HUES6 (cell line): ENCODE measurements around the gene ZNF654.
"Not testable (repeated sequence)": the region's sequence is repeated elsewhere in the genome, so short reads cannot be mapped to it uniquely, and the experiment has no call there.

ENCODE experiments used
- H3K27ac ChIP-seq: 2 replicates; pipeline ENCODE4 v1.7.0; 2013; ENCODE audit warnings: low read depth, mild to moderate bottlenecking, low read length, inconsistent platforms
- H3K27me3 ChIP-seq: 2 replicates; pipeline ENCODE4 v1.6.1; 2013; ENCODE audit warnings: low read length; ENCODE audit not compliant: control insufficient read depth, insufficient read depth
- H3K36me3 ChIP-seq: 2 replicates; pipeline ENCODE4 v1.6.1; 2013; ENCODE audit warnings: low read length; ENCODE audit not compliant: control insufficient read depth, insufficient read depth
- H3K4me1 ChIP-seq: 2 replicates; pipeline ENCODE4 v1.6.1; 2013; ENCODE audit warnings: low read length; ENCODE audit not compliant: control insufficient read depth, insufficient read depth
- H3K4me3 ChIP-seq: 2 replicates; pipeline ENCODE4 v1.5.1; 2013; ENCODE audit warnings: low read depth, low read length
- H3K9ac ChIP-seq: one replicate; pipeline ENCODE4 v1.6.1; 2013; ENCODE audit warnings: mild to moderate bottlenecking, low read length
- H3K9me3 ChIP-seq: 2 replicates; pipeline ENCODE4 v1.6.1; 2013; ENCODE audit warnings: low read depth, low read length; ENCODE audit not compliant: control insufficient read depth, insufficient read depth

The ZNF654 gene

DNA sequence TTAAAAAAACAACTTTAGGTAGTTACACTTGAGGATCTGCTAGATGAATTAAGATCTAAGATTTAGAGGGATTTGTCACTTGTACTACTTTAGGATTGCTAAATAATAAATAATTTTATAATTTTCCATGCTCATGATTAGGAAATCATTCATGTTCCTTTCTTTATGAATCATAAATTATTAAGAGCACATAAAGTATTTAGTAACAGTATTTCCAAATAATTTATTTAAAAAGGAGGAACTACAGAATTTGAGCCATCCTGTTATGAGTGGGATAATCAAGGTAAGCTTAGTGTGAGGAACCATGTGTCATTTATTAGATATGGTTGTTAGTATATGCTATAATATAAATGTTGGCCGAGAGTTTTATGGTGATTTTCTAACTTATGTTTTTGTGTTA lies 53.2 kb downstream of the ZNF654 start:
- H3K4me1 ChIP-seq = no peaks in the 10 kb centered on the region
- no peak overlapping the region for H3K9ac ChIP-seq
- H3K36me3 ChIP-seq = no peaks in the 10 kb centered on the region
- no peaks in the 10 kb centered on the region for H3K9me3 ChIP-seq
- H3K27ac ChIP-seq = no peak overlapping the region
- no peaks in the 10 kb centered on the region for H3K27me3 ChIP-seq
- H3K4me3 ChIP-seq = no peak overlapping the region

- H3K36me3 ChIP-seq = no peaks in the 10 kb centered on the region
- no peak overlapping the region for H3K27ac ChIP-seq
Observed at GRCh38 chr3:88113311-88114162, 54.5 kb downstream of the ZNF654 start.

DNA sequence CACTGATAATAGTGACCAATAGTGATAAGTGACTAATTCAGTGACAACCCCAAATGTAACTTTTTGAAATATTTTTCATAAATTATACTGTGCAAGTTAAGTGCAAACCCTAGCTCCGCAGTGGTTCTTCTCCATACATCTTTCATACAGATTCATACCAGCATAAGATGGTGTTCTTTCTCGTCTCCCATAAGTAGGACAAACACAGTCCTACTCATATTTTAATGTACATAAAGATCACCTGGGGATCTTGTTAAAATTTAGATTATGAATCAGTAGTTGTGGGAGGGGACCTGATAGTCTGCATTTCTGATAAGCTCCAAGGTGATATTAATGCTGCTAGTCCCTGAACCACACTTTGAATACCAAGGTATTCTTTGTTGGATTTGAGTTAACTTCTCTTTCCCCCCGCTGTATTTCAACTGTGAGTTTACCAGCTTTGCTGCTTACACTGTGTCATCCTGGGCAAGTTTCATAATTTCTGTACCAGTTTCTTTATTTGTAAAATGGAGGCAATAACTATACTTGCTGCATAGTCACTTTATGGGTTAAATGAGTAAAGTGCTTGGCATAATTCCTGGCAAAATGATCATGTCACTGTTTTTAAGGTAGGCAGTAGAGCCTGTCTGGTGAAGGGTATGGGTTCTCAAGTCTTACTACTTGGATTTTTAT lies 56.0 kb downstream of the ZNF654 start:
- no peak overlapping the region for H3K9ac ChIP-seq
- H3K4me3 ChIP-seq = no peak overlapping the region
- no peak overlapping the region for H3K27ac ChIP-seq
- H3K4me1 ChIP-seq = no peaks in the 10 kb centered on the region
- no peaks in the 10 kb centered on the region for H3K9me3 ChIP-seq
- no peaks in the 10 kb centered on the region for H3K36me3 ChIP-seq
- no peaks in the 10 kb centered on the region for H3K27me3 ChIP-seq

More at GRCh38 chr3:88113311-88114162, 54.5 kb downstream of the ZNF654 start:
- Histone ChIP-seq H3K9ac (no peak overlapping the region), H3K27me3 (no peaks in the 10 kb centered on the region), H3K9me3 (no peaks in the 10 kb centered on the region), H3K4me3 (no peak overlapping the region), H3K4me1 (no peaks in the 10 kb centered on the region)

GRCh38 chr3:88117683-88118082 lies 58.6 kb downstream of the ZNF654 start:
- no peak overlapping the region for H3K9ac ChIP-seq
- H3K27me3 ChIP-seq = no peaks in the 10 kb centered on the region
- H3K4me1 ChIP-seq = no peaks in the 10 kb centered on the region
- no peak overlapping the region for H3K27ac ChIP-seq
- no peak overlapping the region for H3K4me3 ChIP-seq
- H3K9me3 ChIP-seq = no peaks in the 10 kb centered on the region
- no peaks in the 10 kb centered on the region for H3K36me3 ChIP-seq

DNA sequence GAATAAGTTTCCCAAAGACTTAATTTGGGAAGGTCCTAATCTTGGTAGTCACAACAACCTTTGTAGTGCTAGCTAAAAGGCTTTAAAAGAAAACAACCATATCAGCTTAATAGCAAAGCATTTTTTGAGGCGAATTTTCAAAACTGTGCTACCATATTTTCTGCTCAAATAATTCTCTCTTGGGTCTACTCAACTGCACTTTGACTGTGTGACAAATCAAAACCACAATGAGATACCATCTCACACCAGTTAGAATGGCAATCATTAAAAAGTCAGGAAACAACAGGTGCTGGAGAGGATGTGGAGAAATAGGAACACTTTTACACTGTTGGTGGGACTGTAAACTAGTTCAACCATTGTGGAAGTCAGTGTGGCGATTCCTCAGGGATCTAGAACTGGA lies 59.5 kb downstream of the ZNF654 start:
- H3K4me1 ChIP-seq = not testable (repeated sequence)

DNA sequence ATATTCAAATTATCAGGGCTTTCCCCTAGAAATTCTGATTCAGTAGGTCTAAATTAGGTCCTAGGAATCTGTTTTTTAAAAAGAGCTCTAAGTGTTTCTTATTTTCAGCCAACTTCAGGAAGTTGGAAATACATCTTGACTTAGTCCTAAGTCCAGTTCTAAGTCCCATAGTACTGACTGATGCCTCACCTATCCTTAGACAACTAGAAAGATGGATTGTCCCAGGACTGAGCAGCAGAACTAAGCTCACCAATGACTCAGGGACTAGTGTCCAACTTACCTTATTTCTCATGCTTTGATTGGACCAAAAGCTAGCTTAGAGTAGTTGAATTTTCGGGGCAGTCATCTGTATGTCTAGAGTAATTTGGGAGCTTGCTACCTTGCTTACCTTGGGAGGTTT lies 64.5 kb downstream of the ZNF654 start:
- Histone ChIP-seq H3K4me3 (no peak overlapping the region), H3K27me3 (no peaks in the 10 kb centered on the region), H3K9me3 (no peaks in the 10 kb centered on the region), H3K9ac (no peak overlapping the region), H3K4me1 (peaks cover 4% of the 10 kb centered on the region; the same call in 1 of the 2 replicates), H3K27ac (no peak overlapping the region), H3K36me3 (no peaks in the 10 kb centered on the region)

More for the DNA sequence above, 59.5 kb downstream of the ZNF654 start:
- not testable (repeated sequence) for H3K36me3 ChIP-seq, H3K9me3 ChIP-seq, H3K27me3 ChIP-seq, H3K4me3 ChIP-seq, H3K27ac ChIP-seq, H3K9ac ChIP-seq

DNA sequence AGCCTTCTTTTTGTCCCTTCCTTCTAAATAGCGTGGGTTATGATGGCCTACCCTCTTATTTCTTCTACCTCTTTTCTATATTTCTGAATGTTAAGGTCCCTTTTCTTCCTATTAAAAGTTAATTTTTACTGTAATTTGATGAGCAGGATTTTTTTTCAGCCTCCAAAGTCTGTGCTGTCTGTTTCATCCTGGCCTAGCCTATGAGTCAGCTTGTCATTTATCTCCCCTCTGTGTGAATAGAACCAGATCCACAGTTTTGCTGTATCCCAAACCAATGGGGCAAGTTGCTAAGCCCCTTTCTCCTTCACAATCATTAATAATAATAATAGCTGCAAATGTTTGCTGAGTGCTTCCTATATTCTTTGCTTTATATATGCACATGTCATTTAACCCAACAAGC lies 72.6 kb downstream of the ZNF654 start:
- Histone ChIP-seq H3K27ac (no peak overlapping the region), H3K27me3 (no peaks in the 10 kb centered on the region), H3K4me3 (no peak overlapping the region), H3K4me1 (peaks cover 10% of the 10 kb centered on the region; the same call in 1 of the 2 replicates), H3K9me3 (no peaks in the 10 kb centered on the region), H3K36me3 (peaks cover 15% of the 10 kb centered on the region), H3K9ac (no peak overlapping the region)

GRCh38 chr3:88132894-88133293 lies 73.8 kb downstream of the ZNF654 start:
- Histone ChIP-seq H3K27me3 (no peaks in the 10 kb centered on the region), H3K4me1 (peaks cover 6% of the 10 kb centered on the region; the same call in 1 of the 2 replicates), H3K9ac (no peak overlapping the region), H3K36me3 (peaks cover 25% of the 10 kb centered on the region), H3K9me3 (no peaks in the 10 kb centered on the region), H3K27ac (no peak overlapping the region), H3K4me3 (no peak overlapping the region)

DNA sequence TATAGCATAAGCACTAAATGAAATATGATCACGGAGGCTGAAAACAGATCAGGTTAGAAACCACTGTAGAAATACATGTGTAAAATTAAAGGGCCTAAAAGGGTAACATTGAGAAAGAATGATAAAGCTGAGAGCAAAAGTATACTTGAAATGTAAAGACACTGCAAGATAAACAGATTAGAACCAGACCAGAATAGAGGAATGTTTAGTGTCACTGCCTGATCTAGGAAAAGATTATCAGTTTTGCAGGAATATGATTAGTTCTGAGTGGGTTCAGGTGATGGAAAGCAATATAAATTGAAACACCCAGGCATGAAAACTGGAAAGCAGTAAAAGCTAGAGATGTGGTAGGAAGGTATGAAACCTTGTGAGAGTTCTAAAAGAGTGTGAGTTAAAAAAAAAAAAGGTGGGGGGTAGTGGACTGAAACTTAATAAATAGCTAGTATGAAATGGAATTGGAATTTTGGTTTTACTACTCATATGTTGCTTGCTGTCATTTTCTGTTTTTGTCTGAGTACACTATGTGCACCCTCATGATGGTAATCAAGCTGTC lies 74.7 kb downstream of the ZNF654 start:
- Histone ChIP-seq H3K4me1 (peaks cover 6% of the 10 kb centered on the region; the same call in 1 of the 2 replicates), H3K27ac (no peak overlapping the region), H3K36me3 (peaks cover 31% of the 10 kb centered on the region)

GRCh38 chr3:88137836-88138235 lies 78.8 kb downstream of the ZNF654 start:
- Histone ChIP-seq H3K9ac (no peak overlapping the region), H3K9me3 (no peaks in the 10 kb centered on the region), H3K27ac (no peak overlapping the region), H3K4me1 (peaks cover 17% of the 10 kb centered on the region), H3K36me3 (peaks cover 51% of the 10 kb centered on the region), H3K27me3 (no peaks in the 10 kb centered on the region), H3K4me3 (no peak overlapping the region)

More for the DNA sequence above, 74.7 kb downstream of the ZNF654 start:
- H3K27me3 ChIP-seq = no peaks in the 10 kb centered on the region
- H3K4me3 ChIP-seq = no peak overlapping the region
- H3K9ac ChIP-seq = no peak overlapping the region
- no peaks in the 10 kb centered on the region for H3K9me3 ChIP-seq
